Spleen (tissue), 7 donors: ENCODE results near the gene PRR15L.

Source experiments
- POLR2A ChIP-seq, 3 donors: fragments of 450-650 bp; IDR thresholded peaks; one replicate each; pipeline ENCODE4 v1.5.1; 2017; ENCODE audit warnings: antibody characterized with exemption in 3 of 3, mild to moderate bottlenecking in 1 of 3
- TF ChIP-seq, protein P1 (sequence below), 11 experiments: fragments of 200-600 bp in 7 of 11; fragments of 450-650 bp in 4 of 11; sonication (generic) in 4 of 11; IDR thresholded peaks in 8 of 11; conservative IDR thresholded peaks in 3 of 11; 1 replicate in 7 of 11; 2 replicates in 4 of 11; pipeline versions ENCODE4 v1.4.0 to v1.8.0; 2016 to 2021; ENCODE audit warnings: antibody characterized with exemption in 11 of 11, inconsistent platforms in 4 of 11, mild to moderate bottlenecking in 1 of 11
- donor health status: DM: no; HTN: no; CAD: no; lungs with moderate emphysema.
- donor health status: DM: no; HTN: no; CAD: no.
- donor health status: DM: no; HTN: no; CAD: no.

DNA sequence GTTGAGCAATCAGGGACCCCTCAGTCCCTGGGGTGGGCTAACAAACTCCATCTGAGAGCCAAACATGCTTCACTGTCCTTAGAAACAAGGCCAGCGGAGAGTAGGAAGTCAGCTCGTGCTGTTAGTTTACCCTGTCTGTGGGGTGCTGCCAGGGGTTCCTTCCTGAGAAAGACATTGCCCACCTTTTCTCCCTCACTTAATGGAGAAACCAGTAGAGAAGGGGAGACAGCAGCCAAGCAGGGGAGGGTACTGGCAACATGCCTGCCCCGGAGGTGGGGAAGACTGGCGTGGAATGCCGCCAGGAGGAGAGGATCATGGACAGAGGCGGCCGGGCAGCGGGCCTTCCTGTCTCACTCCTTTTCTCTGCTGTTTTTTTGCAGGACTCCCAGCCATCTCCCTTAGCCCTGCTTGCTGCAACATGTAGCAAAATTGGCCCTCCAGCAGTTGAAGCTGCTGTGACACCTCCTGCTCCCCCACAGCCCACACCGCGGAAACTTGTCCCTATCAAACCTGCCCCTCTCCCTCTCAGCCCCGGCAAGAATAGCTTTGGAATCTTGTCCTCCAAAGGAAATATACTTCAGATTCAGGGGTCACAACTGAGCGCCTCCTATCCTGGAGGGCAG lies 41.8 kb downstream of the PRR15L start:
- no peak for TF ChIP-seq POLR2A (IDR thresholded peaks at IDR 0.05)
- TF ChIP-seq, protein P1, sequence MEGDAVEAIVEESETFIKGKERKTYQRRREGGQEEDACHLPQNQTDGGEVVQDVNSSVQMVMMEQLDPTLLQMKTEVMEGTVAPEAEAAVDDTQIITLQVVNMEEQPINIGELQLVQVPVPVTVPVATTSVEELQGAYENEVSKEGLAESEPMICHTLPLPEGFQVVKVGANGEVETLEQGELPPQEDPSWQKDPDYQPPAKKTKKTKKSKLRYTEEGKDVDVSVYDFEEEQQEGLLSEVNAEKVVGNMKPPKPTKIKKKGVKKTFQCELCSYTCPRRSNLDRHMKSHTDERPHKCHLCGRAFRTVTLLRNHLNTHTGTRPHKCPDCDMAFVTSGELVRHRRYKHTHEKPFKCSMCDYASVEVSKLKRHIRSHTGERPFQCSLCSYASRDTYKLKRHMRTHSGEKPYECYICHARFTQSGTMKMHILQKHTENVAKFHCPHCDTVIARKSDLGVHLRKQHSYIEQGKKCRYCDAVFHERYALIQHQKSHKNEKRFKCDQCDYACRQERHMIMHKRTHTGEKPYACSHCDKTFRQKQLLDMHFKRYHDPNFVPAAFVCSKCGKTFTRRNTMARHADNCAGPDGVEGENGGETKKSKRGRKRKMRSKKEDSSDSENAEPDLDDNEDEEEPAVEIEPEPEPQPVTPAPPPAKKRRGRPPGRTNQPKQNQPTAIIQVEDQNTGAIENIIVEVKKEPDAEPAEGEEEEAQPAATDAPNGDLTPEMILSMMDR (IDR thresholded peaks at IDR 0.05 in 8 of 11, conservative IDR thresholded peaks at IDR 0.05 in 3 of 11) = no peak
